ENCODE results near the gene PIK3R3.

Gene PIK3R3

DNA sequence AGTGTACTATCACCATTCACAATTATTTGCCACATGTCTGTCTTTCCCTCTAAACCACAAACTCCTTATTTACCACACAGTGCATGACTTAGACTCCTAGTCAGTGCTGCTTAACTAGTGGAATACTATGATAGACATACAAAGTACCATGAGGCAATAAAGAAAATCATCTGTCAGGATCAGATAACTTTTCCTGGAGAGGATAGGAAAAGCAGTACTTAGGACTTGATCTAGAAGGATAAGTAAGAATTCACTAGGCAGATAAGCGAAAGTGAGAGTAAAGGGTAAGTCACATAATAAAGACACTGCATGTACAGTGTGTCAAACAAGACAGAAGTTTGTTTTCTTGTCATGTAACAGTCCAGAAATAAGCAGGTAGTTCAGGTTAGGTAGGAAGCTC, 21.3 kb upstream of the PIK3R3 start:
- DNase-seq = no peak

- no peak for DNase-seq
These were observed 20.8 kb upstream of the PIK3R3 start for GRCh38 chr1:46153228-46153627.

DNA sequence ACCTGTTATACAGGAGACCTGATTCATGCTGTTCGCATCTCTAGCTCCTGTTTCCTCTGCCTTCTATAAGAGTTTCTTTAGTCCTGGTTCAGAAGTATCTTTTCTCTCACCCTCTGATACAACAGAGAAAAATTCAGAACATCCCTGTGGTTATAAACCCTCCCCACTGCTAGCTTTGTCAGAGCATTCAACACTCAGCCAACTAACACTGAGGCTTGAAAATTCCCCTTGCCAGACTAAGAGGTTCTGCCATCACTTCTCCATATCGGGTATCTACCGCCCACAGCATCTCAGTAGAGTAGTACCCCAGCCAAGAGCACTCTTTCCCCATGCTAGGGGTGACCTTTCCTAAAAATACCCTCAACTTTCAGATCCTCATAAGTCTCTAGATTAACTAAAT, 19.6 kb upstream of the PIK3R3 start:
- no peak for DNase-seq

DNA sequence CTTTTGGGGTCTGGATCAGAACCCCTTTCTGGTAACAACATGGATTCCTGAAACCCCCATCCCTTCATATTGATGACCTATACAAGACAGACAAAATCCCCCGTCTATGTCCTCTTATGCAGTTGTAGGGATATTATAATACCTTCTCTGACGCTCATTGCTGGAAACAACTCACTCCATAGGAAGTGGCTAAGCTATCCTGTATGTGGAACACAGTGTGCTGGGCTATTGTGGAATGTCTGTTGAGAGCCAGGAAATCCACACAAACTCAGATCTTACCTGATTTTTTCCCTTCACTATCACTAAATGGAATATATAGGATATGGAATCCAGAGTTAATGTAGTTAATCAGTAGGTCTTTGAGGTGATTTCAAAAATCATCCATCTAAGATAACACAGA, 17.7 kb upstream of the PIK3R3 start:
- DNase-seq = no peak

DNA sequence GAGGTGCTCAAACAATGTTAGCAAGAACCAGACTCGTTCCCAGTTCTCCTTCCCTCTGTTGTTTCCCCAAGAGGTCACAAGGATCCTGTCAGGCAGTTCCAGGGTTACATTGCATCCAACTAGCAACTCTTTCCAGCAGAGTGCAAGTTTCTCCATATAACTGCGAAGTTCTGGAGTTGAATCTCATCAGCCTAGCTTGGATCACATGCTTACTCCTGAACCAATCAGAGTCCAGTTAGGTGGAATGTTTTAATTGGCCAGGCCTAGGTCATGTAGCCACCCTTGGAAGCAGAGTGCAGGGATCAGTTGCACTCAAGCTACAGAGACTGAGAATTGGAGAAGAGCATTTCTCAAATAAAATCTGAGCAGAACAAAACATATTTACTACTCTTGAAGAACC, 15.9 kb upstream of the PIK3R3 start:
- DNase-seq = no peak

DNA sequence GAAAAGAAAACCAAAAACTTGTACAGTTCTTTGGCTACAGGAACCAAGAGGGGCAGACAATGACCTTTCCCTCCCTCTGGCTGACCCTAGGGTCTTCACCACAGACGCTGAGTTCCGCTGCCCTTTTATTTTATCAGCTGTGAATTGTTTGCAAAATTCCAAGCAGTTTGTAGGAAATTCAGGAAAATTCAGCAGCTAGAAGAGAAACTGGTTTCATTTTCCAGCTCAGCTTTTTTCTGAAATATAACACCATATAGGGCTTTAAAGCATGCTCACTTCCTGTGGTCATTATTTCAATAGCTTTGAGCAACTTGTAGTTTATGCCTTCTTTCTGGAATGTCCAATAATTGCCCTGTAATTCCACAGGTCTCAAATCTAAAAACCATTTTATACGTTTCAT, 5.5 kb upstream of the PIK3R3 start:
- DNase-seq = no peak

DNA sequence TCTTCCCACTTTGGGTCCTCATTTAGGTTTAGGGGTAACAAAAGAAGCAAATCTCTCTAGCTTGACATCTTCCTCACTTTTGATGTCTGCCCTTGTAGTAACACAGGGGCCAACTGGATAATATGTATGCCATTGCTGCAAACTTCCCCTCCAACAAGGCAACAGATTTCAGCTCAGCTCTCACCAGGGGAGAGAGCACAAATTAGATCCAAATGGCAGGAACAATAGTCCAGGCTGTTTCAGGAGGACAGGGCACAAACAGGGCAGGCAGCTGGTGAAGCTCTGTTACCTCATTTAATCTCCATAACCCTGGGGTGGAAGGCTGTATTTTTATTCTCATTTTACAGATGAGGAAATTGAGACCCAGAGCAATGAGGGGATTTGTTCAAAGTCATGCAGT, 4.3 kb upstream of the PIK3R3 start:
- DNase-seq = no peak

GRCh38 chr1:46134660-46135331, 2.4 kb upstream of the PIK3R3 start:
- peak; percentile 48 for DNase-seq

DNA sequence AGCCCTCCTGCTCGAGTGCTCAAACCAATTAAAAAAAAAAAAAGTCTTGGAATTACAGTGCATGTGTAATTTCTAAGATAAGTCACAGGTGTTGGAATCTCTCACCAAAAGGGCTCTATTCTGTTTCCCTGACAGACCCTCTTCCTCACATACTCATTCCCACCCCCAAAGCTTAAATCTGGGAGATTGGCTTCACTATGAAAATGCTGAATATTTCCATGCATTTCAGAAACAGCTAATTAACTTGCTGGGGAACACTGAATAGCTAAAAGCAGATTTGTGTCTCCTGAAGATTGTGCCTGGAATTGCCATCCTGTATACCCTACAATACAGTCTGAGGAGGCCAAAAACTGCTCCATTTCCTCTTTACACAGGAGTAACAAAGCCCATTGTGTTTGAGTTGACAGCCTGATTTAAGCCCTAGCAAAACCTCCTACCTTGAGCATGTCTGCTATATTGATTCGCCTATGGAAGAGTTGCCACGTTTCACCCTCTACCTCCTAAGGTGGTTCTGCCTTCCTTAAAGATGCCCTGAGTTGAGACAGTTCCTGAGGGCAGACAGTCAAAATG, 1.4 kb upstream of the PIK3R3 start:
- DNase-seq = no peak

GRCh38 chr1:46133181-46133658, 791 bp upstream of the PIK3R3 start:
- DNase-seq = peak; percentile 70

DNA sequence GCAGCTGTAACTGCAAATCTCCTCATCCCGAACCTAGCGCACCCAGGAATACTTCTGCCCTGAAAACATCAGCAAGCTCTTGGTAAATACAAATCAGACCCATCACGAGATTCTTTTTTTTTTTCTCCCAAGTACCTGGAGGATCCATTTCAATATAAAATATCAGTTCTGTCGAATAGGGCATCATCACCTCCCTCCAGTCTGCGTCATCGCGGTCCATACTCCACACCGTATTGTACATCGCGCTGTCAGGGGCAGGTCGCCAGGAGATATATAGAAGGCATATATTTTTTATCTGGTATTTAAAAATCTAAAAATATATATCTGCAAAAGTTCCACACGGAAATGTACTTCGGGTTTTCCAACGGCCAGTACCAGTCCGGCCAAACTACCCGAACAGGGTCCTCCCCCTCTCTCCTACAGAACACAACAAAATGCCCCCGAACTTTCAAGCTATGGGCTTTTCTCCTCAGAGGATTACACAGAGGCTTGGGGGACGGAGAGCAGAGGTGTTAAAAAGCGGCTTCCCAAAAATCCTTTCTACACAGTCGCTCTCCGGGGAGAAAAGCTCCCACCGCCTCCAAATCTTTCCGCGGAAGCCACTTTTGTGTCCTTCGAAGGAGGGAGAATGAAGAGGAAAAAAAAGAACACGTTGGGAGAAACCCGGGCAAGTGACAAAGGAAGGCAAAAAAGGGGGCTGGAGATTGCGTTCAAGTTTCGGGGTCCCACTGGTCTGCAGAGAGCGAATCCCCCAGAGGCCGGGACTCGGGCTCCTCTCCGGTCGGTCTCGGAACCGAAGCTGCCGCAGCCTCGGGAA, 509 bp downstream of the PIK3R3 start:
- no peak for DNase-seq

- DNase-seq = no peak
These were observed 1.3 kb downstream of the PIK3R3 start for GRCh38 chr1:46131093-46131492.

GRCh38 chr1:46130606-46131005, 1.8 kb downstream of the PIK3R3 start:
- DNase-seq = no peak

DNA sequence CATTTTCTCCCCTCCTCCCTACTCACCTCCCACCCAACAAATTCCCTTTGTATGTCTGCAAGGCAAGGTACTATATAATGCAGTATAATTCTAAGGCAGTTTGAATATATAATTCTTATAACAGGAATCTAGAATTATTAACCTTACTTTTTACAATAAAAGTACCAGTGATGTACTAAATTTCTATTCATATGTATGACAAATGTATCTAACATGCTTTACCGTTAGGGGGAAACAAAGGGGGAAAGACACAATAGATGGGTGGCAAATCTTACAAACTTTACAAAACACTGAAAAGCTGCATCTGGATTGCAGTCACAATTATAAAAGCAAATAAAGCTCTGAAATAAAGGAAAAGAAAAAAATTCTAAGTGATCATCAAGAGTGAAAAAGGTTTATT, 2.3 kb downstream of the PIK3R3 start:
- DNase-seq = no peak

DNA sequence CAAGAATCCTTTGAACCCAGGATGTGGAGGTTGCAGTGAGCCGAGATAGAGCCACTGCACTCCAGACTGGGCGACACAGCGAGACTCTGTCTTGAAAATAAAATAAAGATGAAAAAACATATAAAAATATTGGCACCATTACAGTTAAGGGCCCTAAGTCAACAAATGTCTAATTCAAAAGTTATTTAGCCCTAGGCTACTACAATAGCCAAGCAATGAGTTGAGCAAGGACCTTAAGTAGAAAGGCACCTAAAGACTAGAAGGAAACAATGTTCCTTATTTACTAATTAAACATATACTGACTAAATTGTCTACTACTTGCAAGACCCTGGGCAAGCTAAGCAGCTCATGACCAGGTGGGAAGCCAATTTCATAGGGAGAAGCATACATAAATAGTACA, 4.1 kb downstream of the PIK3R3 start:
- no peak for DNase-seq

DNA sequence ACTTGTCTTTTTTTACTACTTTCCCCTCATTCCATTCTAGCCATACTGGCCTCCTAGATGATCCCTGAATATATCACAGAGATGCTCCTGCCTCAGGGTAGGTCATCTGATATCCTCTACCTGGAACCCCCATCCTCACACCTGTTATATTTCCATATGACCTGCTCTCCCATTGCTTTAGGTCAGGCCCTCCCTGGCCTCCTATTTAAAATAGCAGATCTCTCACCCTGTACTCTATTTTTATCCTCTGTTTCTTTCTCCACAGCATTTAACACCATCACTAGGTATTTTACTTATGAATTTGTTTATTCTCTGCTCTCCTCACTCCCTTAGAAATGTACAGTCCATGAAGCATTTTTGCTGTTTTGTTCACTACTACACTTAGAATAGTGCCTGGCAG, 13.6 kb downstream of the PIK3R3 start:
- DNase-seq = no peak

- DNase-seq = no peak
These were observed 14.5 kb downstream of the PIK3R3 start for GRCh38 chr1:46117810-46118494.

DNA sequence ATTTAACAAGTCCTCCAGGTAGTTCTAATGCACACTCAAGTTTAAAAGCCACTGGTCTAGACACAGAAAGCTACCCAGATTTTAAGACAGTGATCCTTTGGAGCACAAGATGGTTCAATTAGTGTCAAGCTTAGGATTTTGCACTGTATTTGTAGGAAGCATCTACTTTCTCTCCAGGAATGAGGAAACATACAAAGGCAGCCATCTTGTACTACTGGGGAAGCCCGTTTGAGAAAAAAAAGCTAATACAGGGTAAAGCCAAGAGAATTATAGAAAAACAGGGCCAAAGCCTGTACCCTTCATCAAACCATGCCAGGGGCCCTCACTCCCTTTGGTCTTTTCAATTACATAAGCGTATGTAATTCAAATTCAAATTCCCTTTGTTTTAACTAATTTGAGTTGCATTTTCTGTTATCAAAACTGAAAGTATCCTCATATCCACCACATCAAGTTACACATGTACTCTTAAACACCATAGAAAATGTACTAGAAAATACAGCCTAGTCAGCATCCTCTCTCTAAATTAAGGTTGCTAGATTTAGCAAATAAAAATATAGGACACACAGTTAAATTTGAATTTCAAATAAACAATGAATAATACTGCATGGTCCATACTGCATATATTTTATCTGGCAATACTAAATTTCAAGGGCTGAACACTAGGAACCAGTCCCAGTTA, 17.4 kb downstream of the PIK3R3 start:
- no peak for DNase-seq

DNA sequence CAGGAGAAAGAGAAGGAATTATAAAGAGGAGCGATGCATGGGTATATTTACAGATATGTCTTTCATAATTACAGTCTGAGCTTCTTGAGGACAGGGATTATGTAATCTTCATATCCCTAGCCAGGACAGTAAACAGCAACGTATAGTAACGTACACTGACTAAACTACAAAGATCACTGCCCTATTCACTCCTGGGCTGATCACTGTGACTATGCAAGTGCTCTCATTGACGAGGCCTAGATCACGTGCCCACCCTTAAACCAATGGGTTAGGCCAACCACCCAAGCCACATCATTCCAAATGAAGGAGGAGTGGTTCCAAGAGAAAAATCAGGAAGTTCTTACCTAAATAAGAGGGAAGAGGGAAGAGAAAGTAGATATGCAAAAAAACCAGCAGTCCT, 18.5 kb downstream of the PIK3R3 start:
- DNase-seq = no peak

DNA sequence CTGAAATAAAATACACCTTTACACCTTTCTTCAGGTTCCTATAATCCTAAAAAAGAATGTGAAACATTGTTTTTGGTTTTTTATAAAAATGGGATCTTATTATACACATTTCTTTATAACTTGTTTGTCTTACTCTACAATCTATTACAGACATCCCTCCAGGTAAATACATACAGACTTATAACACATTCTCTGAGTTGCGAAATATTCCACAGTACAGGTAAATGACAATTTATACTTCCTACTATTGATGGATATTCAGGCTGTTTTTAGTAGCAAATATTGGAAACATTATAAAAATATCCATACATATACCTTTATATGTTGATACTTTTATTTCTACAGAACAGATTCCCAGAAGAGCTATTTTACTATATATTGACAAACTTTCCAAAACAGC, 20.3 kb downstream of the PIK3R3 start:
- DNase-seq = no peak

GRCh38 chr1:46110521-46110920, 21.9 kb downstream of the PIK3R3 start:
- no peak for DNase-seq

GRCh38 chr1:46102769-46103476, 29.5 kb downstream of the PIK3R3 start:
- no peak for DNase-seq
